Measurements from ENCODE around the gene PRDM16.

PRDM16 gene

GRCh38 chr1:3306583-3307291, 237.7 kb downstream of the PRDM16 start:
- no peak for DNase-seq

GRCh38 chr1:3307359-3307758, 238.4 kb downstream of the PRDM16 start:
- DNase-seq, result no peak

GRCh38 chr1:3308053-3308452, 239.1 kb downstream of the PRDM16 start:
- DNase-seq, result no peak

GRCh38 chr1:3310718-3311400, 241.9 kb downstream of the PRDM16 start:
- DNase-seq, result no peak

GRCh38 chr1:3311711-3312110, 242.7 kb downstream of the PRDM16 start:
- no peak for DNase-seq

- no peak for DNase-seq
These were observed 243.4 kb downstream of the PRDM16 start for GRCh38 chr1:3312310-3312897.

- DNase-seq, result peak; percentile 68
These were observed 244.0 kb downstream of the PRDM16 start for GRCh38 chr1:3312898-3313575.

- no peak for DNase-seq
These were observed 244.6 kb downstream of the PRDM16 start for GRCh38 chr1:3313576-3313950.

- peak; percentile 51 for DNase-seq
These were observed 245.7 kb downstream of the PRDM16 start for GRCh38 chr1:3314491-3315381.

GRCh38 chr1:3315399-3316339, 246.7 kb downstream of the PRDM16 start:
- no peak for DNase-seq

GRCh38 chr1:3316340-3316943, 247.4 kb downstream of the PRDM16 start:
- no peak for DNase-seq

GRCh38 chr1:3317456-3317855, 248.5 kb downstream of the PRDM16 start:
- DNase-seq, result no peak

GRCh38 chr1:3318329-3318728, 249.3 kb downstream of the PRDM16 start:
- no peak for DNase-seq

GRCh38 chr1:3319874-3320245, 250.9 kb downstream of the PRDM16 start:
- DNase-seq, result no peak

- DNase-seq, result no peak
These were observed 251.5 kb downstream of the PRDM16 start for GRCh38 chr1:3320246-3321152.

GRCh38 chr1:3321559-3322449, 252.8 kb downstream of the PRDM16 start:
- DNase-seq, result no peak

- DNase-seq, result no peak
These were observed 253.5 kb downstream of the PRDM16 start for GRCh38 chr1:3322450-3323020.
